Heart left ventricle (tissue), 16 donors: Measurements from ENCODE around the gene H6PD. TPM values are rescaled to one million over a fixed set of nuclear protein-coding genes. Genes with fewer than 3 reads are reported as not detected.

ENCODE experiments used
- ATAC-seq, 4 donors: fragments of 200-7000 bp; cut with Tn5 transposase; one replicate each; pipeline ENCODE4 v1.9.1; 2020 to 2022; ENCODE audit warnings: moderate library complexity in 4 of 4, mild to moderate bottlenecking in 3 of 4, moderate number of reproducible peaks in 1 of 4
- DNase-seq, 5 donors: peaks; one replicate each; pipeline ENCODE4 v3.0.0-alpha.2; 2020
- H3K27ac ChIP-seq, 12 donors: fragments of 200-600 bp; sonication (generic) in 4 of 12; one replicate each; pipeline versions ENCODE4 v1.5.0 to v1.8.0; 2016 to 2022; ENCODE audit warnings: mild to moderate bottlenecking in 2 of 12
- H3K27me3 ChIP-seq, 9 donors: fragments of 200-600 bp; sonication (generic) in 2 of 9; one replicate each; pipeline versions ENCODE4 v1.5.1 to v1.8.0; 2016 to 2022; ENCODE audit warnings: mild to moderate bottlenecking in 3 of 9
- H3K36me3 ChIP-seq, 9 donors: fragments of 200-600 bp; sonication (generic) in 2 of 9; one replicate each; pipeline versions ENCODE4 v1.5.0 to v1.8.0; 2018 to 2022; ENCODE audit warnings: mild to moderate bottlenecking in 2 of 9
- H3K4me1 ChIP-seq, 12 donors: fragments of 200-600 bp; sonication (generic) in 4 of 12; one replicate each; pipeline versions ENCODE4 v1.5.0 to v1.8.0; 2016 to 2022; ENCODE audit warnings: mild to moderate bottlenecking in 3 of 12
- H3K4me3 ChIP-seq, 12 donors: fragments of 200-600 bp; sonication (generic) in 4 of 12; one replicate each; pipeline versions ENCODE4 v1.5.0 to v1.8.0; 2017 to 2022; ENCODE audit warnings: mild to moderate bottlenecking in 9 of 12, moderate library complexity in 4 of 12
- H3K9me3 ChIP-seq, 12 donors: fragments of 200-600 bp; sonication (generic) in 4 of 12; one replicate each; pipeline versions ENCODE4 v1.5.0 to v1.8.0; 2016 to 2022; ENCODE audit warnings: mild to moderate bottlenecking in 1 of 12
- POLR2A ChIP-seq, 2 donors: fragments of 450-650 bp; IDR thresholded peaks; one replicate each; pipeline ENCODE4 v1.6.1; 2017; ENCODE audit warnings: antibody characterized with exemption in 2 of 2, mild to moderate bottlenecking in 2 of 2, moderate library complexity in 2 of 2
- WGBS, 4 donors: extraction: QIAGEN DNeasy Blood & Tissue Kit in 2 of 4; methylation state at CpG; one replicate each; pipeline versions ENCODE4 v1.1.5 to v1.1.7; 2013 to 2018; 5-methylcytosine and 5-hydroxymethylcytosine counted together
- intact Hi-C, 10 donors: fragments of 100-400 bp; cut with DNase I; formaldehyde crosslinking; loops; one replicate each; pipeline versions ENCODE4 v1.11.1 to v1.14.2; 2022
- polyA plus RNA-seq, 2 donors: library from polyadenylated mRNA; stranded (reverse); fragments of 200-250 nt; gene quantifications; one replicate each; pipeline ENCODE4 v1.2.3, GENCODE V29; 2013
- total RNA-seq, 9 donors: library from RNA; depleted of rRNA in 2 of 9; stranded (reverse); fragments of >200 nt in 2 of 9; fragmentation: NEBNext Ultra II Directional in 3 of 9; extraction: Animal tissue kit (Norgen Biotek cat#: 25700) in 3 of 9; gene quantifications; one replicate each; pipeline versions ENCODE4 v1.1.0 to v1.2.4, GENCODE V29; 2016 to 2023
- TF ChIP-seq, protein P1 (sequence below), 12 donors: fragments of 200-600 bp; sonication (generic) in 4 of 12; IDR thresholded peaks; one replicate each; pipeline versions ENCODE4 v1.5.0 to v1.8.0; 2018 to 2022; ENCODE audit warnings: antibody characterized with exemption in 12 of 12, mild to moderate bottlenecking in 5 of 12
- donor health status: ischemic (EF 13 %, LVEDD 7.1; RV severe dilation, severe dysfunction).
- donor health status: healthy with polysubstance abuse.
- donor health status: DM: no; HTN: yes; CAD: no.
- donor health status: DM: no; HTN: no; CAD: no.
- donor health status: ischemic (EF 25% LVEDD 6.9; RV normal size, moderate dysfunction).
- donor health status: ischemic (EF 25% LVEDD 5.7; RV mildly dilated, moderate dysfunction).
- donor health status: healthy.
- donor health status: DM: yes; HTN: yes; CAD: no.
- donor health status: ischemic (EF 35%, LVEDD 5.7; RV mildly dilated, moderate dysfunction).
- donor health status: nonischemic (EF 11% LVEDD 7.7; RV severe dilation, severe dysfunction).
- donor health status: DM: yes; HTN: yes; CAD: no.
- donor health status: PGD.
- donor health status: ischemic (EF 29% LVEDD 5.4; RV normal size, mild dysfunction).
- donor health status: nonischemic (EF 23%, LVEDD 6.1; RV moderate dilation, normal function).

H6PD gene
- total and polyA plus RNA-seq, 11 donors, result 11.0 to 54.5 (median 26.4) TPM

DNA sequence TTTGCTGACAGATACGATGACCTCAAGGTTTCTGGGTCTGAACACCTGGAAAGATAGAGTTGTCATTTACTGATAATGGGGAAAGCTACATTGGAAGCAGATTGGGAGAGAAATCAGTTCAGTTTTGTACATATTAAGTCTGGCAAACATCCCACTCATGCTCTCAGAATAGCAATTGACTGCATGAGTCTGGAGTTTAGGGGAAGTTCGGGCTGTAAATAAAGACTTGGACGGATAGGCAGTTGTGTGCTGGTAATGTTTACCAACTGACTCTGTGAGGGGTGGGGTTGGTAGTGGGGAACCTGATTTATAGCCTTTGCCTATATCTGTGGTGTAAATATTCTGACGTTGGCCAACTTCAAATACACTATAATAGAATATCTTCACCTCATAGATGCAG is 4.0 kb downstream of the H6PD start:
- Histone ChIP-seq H3K36me3 (peaks cover 0 to 6% (median 0%) of the 10 kb centered on the region in 9 donors), H3K4me1 (peaks cover 20 to 90% (median 68%) of the 10 kb centered on the region in 12 donors), H3K4me3 (no peak overlapping the region), H3K9me3 (no peaks in the 10 kb centered on the region), H3K27ac (peak overlapping the region; percentile 76 to 98 (median 90)), H3K27me3 (no peaks in the 10 kb centered on the region)
- 24 to 29% (median 26%) methylated on average over 4 of the region's 4 CpGs for whole genome bisulfite sequencing, 4 donors
- intact Hi-C loops, result no loop called here
- TF ChIP-seq, protein P1, sequence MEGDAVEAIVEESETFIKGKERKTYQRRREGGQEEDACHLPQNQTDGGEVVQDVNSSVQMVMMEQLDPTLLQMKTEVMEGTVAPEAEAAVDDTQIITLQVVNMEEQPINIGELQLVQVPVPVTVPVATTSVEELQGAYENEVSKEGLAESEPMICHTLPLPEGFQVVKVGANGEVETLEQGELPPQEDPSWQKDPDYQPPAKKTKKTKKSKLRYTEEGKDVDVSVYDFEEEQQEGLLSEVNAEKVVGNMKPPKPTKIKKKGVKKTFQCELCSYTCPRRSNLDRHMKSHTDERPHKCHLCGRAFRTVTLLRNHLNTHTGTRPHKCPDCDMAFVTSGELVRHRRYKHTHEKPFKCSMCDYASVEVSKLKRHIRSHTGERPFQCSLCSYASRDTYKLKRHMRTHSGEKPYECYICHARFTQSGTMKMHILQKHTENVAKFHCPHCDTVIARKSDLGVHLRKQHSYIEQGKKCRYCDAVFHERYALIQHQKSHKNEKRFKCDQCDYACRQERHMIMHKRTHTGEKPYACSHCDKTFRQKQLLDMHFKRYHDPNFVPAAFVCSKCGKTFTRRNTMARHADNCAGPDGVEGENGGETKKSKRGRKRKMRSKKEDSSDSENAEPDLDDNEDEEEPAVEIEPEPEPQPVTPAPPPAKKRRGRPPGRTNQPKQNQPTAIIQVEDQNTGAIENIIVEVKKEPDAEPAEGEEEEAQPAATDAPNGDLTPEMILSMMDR (IDR thresholded peaks at IDR 0.05), result no peak
- TF ChIP-seq POLR2A (IDR thresholded peaks at IDR 0.05), result no peak
- ATAC-seq (peak in 2 of 4 donors; percentile 48 to 55), DNase-seq (no peak)

DNA sequence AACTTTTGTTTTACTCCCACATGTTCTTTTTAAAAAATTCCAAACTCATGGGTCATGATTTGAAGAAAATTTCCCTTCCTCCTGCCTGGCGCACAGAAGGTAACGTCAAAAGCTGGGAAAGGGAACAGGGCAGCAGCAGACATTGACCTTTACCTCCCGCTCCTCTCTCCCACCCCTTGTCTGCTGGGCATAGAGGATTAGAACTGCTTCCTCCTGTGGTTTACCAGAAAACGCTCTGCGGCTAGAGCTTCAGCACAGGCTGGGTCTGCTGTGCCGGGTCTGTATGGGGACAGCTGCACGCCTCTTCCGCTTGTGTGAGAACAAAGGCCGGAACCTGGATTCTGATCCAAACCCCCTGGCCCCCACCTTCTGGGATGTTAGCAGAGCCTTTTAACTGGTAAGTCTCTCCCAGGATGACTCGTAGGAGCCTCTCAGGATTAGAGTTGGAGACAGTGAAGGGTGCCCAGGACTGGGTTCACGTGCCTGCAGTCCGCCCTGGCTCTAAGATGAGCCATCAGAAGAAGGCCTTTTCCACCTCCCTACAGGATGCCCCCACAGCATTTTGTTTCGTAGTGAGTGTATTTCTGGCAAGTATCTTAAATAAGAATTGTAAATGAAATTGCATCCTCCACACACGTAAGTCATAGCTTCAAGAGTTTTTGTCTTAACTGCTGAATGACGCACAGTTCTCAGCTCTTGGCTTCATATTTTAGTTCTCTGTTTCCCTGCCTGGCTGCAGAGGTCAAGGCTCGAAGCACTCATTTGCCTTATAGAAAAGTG is 5.2 kb downstream of the H6PD start:
- no peaks in the 10 kb centered on the region for H3K9me3 ChIP-seq
- H3K27me3 ChIP-seq, result no peaks in the 10 kb centered on the region
- intact Hi-C loops, result no loop called here
- H3K36me3 ChIP-seq, result peaks cover 0 to 9% (median 0%) of the 10 kb centered on the region in 9 donors
- DNase-seq, result peak in 4 of 5 donors; percentile 66 to 77 (median 72)
- H3K4me1 ChIP-seq, result peaks cover 20 to 95% (median 67%) of the 10 kb centered on the region in 12 donors
- H3K4me3 ChIP-seq, result peak overlapping the region in 1 of 12 donors; percentile 1
- 49 to 64% (median 56%) methylated on average over 15 to 16 of the region's 16 CpGs for WGBS, 4 donors
- TF ChIP-seq, protein P1 (IDR thresholded peaks at IDR 0.05), result no peak
- no peak for TF ChIP-seq POLR2A (IDR thresholded peaks at IDR 0.05)
- peak overlapping the region; percentile 76 to 98 (median 90) for H3K27ac ChIP-seq
- peak; percentile 13 to 71 (median 46) for ATAC-seq

DNA sequence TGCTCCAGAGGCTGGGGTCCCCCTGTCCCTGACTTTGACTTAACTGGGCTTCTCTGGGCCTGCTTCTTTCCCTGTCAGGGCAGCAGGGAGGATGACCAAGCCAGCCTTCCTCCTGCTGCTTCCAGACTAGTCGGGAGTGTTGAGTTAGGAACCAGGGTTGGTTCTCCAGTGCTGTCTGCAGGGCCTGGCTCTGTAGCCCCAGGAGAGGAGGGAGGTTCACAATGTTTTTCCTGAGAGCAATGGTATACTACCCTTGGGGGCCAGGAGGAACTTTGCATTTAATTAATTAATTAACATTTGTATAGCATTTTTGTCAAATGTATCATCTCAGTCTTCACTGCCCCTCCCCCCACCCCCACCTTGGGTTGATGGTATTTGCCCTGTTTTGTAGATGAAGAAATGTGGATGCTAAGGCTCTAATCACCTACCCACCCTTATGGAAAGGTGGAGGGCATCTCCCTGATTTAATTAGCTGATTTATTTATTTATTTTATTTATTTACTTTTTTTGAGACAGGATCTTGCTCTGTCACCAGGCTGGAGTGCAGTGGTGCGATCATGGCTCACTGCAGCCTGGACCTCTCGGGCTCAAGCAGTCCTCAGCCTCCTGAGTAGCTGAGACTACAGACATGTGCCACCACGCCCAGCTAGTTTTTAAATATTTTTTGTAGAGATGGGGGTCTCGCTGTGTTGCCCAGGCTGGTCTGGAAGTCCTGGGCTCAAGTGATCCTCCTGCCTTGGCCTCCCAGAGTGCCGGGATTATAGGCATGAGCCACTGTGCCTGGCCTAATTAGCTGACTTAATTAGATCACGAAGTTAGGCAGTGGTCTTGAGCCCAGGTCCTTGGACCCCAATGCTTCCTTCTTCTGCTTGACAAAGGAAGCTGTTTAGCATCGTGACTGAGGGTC is 6.6 kb downstream of the H6PD start:
- Histone ChIP-seq H3K4me3 (no peak overlapping the region), H3K36me3 (peaks cover 0 to 22% (median 8%) of the 10 kb centered on the region in 9 donors), H3K27ac (peak overlapping the region; percentile 83 to 98 (median 92)), H3K9me3 (no peaks in the 10 kb centered on the region), H3K4me1 (peaks cover 20 to 92% (median 62%) of the 10 kb centered on the region in 12 donors), H3K27me3 (no peaks in the 10 kb centered on the region)
- DNase-seq, result no peak
- TF ChIP-seq, protein P1 (IDR thresholded peaks at IDR 0.05), result no peak
- TF ChIP-seq POLR2A (IDR thresholded peaks at IDR 0.05), result no peak
- intact Hi-C loops, result no loop called here
- no peak for ATAC-seq
- 90 to 92% (median 91%) methylated on average over 8 of the region's 8 CpGs for WGBS, 4 donors

DNA sequence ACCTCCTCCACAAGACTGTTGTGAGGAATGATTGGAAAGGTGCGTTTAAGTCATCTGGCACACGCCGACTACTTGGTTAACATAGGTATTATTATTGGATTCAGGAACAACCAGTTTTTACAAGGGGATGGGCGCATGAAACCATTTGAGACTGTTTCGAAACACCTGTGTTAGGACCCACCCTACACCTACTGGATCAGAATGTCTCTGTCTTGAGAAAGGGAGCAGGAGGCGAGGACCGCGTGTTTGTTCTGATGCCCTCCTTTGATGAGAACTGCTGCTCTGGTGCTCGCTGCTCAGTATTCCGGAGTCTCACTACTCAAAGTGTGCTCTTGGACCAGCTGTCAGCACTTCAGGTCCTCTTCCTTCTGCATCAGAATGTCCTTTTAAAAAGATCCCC is 7.3 kb downstream of the H6PD start:
- H3K4me3 ChIP-seq, result no peak overlapping the region

More for the DNA sequence above, 7.3 kb downstream of the H6PD start:
- DNase-seq (no peak), ATAC-seq (no peak)
- Histone ChIP-seq H3K27ac (peak overlapping the region; percentile 73 to 97 (median 86)), H3K36me3 (peaks cover 0 to 23% (median 11%) of the 10 kb centered on the region in 9 donors), H3K9me3 (no peaks in the 10 kb centered on the region), H3K4me1 (peaks cover 20 to 92% (median 60%) of the 10 kb centered on the region in 12 donors), H3K27me3 (no peaks in the 10 kb centered on the region)
- WGBS, 4 donors, result 75 to 85% (median 83%) methylated on average over 10 of the region's 10 CpGs
- intact Hi-C loops, result no loop called here
- no peak for TF ChIP-seq POLR2A (IDR thresholded peaks at IDR 0.05)
- TF ChIP-seq, protein P1 (IDR thresholded peaks at IDR 0.05), result no peak
